IPS-15b (cell line): ENCODE data around the gene MEF2D.

Experiments used
- H3K27me3 ChIP-seq: one replicate; pipeline ENCODE4 v1.6.1; 2013; ENCODE audit warnings: low read length; ENCODE audit not compliant: control insufficient read depth, insufficient read depth
- H3K36me3 ChIP-seq: one replicate; pipeline ENCODE4 v1.6.1; 2013; ENCODE audit warnings: low read length; ENCODE audit not compliant: control insufficient read depth, insufficient read depth
- H3K4me1 ChIP-seq: one replicate; pipeline ENCODE4 v1.6.1; 2013; ENCODE audit warnings: mild to moderate bottlenecking, low read length; ENCODE audit not compliant: control insufficient read depth, insufficient read depth
- H3K4me3 ChIP-seq: one replicate; pipeline ENCODE4 v1.5.1; 2013; ENCODE audit warnings: low read depth, low read length
- H3K9ac ChIP-seq: one replicate; pipeline ENCODE4 v1.6.1; 2013; ENCODE audit warnings: low read depth, mild to moderate bottlenecking, low read length
- H3K9me3 ChIP-seq: one replicate; pipeline ENCODE4 v1.6.1; 2013; ENCODE audit warnings: mild to moderate bottlenecking, low read length; ENCODE audit not compliant: control insufficient read depth, insufficient read depth

MEF2D gene

GRCh38 chr1:156423422-156424352 lies 76.9 kb downstream of the MEF2D start:
- Histone ChIP-seq H3K9ac (no peak overlapping the region), H3K4me3 (peak overlapping the region; percentile 16), H3K27me3 (peaks cover 97% of the 10 kb centered on the region)

DNA sequence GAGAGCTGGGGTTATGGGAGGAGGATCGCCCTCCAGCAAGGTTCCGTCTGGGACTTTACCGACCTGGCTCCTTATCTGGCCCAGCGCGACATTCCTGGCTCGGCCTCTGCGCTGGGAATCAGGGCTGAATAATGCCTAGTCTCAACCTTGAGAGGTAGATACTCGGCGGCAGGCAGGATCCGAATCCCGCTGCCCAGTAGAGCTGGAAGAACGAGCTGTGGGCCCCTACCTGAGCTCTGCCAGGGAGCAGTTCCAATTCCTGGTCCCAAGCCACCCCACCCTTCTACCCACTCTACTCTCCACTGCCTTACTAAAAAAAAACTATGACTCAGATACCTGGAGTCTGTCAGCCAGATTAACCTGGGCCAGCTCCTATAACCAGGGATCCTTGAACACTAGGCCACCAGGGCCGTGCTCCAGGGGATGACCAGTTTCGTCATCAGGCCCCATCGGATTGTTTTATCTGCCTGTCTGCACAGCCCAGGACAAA lies 77.9 kb downstream of the MEF2D start:
- no peak overlapping the region for H3K9ac ChIP-seq
- H3K4me3 ChIP-seq: peak overlapping the region; percentile 35
- H3K9me3 ChIP-seq: no peaks in the 10 kb centered on the region
- H3K4me1 ChIP-seq: peaks cover 9% of the 10 kb centered on the region
- H3K27me3 ChIP-seq: peaks cover 94% of the 10 kb centered on the region
- H3K36me3 ChIP-seq: no peaks in the 10 kb centered on the region

More at GRCh38 chr1:156423422-156424352, 76.9 kb downstream of the MEF2D start:
- H3K36me3 ChIP-seq: no peaks in the 10 kb centered on the region
- H3K9me3 ChIP-seq: no peaks in the 10 kb centered on the region
- H3K4me1 ChIP-seq: peaks cover 9% of the 10 kb centered on the region

- H3K27me3 ChIP-seq: peaks cover 94% of the 10 kb centered on the region
- H3K4me3 ChIP-seq: peak overlapping the region; percentile 35
- no peak overlapping the region for H3K9ac ChIP-seq
- H3K4me1 ChIP-seq: peaks cover 9% of the 10 kb centered on the region
- no peaks in the 10 kb centered on the region for H3K36me3 ChIP-seq
- H3K9me3 ChIP-seq: no peaks in the 10 kb centered on the region
Observed at GRCh38 chr1:156421939-156422601, 78.5 kb downstream of the MEF2D start.

- Histone ChIP-seq H3K4me1 (peaks cover 9% of the 10 kb centered on the region), H3K4me3 (peak overlapping the region; percentile 35), H3K9ac (no peak overlapping the region), H3K27me3 (peaks cover 94% of the 10 kb centered on the region), H3K36me3 (no peaks in the 10 kb centered on the region), H3K9me3 (no peaks in the 10 kb centered on the region)
Observed at GRCh38 chr1:156421062-156421938, 79.3 kb downstream of the MEF2D start.

GRCh38 chr1:156420205-156421061 lies 80.1 kb downstream of the MEF2D start:
- Histone ChIP-seq H3K9me3 (no peaks in the 10 kb centered on the region), H3K9ac (no peak overlapping the region), H3K36me3 (no peaks in the 10 kb centered on the region), H3K4me3 (peak overlapping the region; percentile 35), H3K27me3 (peaks cover 93% of the 10 kb centered on the region), H3K4me1 (peaks cover 9% of the 10 kb centered on the region)

- H3K4me3 ChIP-seq: peak overlapping the region; percentile 35
- peaks cover 9% of the 10 kb centered on the region for H3K4me1 ChIP-seq
- peaks cover 93% of the 10 kb centered on the region for H3K27me3 ChIP-seq
- H3K9me3 ChIP-seq: no peaks in the 10 kb centered on the region
- no peak overlapping the region for H3K9ac ChIP-seq
- no peaks in the 10 kb centered on the region for H3K36me3 ChIP-seq
Observed at GRCh38 chr1:156419854-156420204, 80.7 kb downstream of the MEF2D start.

DNA sequence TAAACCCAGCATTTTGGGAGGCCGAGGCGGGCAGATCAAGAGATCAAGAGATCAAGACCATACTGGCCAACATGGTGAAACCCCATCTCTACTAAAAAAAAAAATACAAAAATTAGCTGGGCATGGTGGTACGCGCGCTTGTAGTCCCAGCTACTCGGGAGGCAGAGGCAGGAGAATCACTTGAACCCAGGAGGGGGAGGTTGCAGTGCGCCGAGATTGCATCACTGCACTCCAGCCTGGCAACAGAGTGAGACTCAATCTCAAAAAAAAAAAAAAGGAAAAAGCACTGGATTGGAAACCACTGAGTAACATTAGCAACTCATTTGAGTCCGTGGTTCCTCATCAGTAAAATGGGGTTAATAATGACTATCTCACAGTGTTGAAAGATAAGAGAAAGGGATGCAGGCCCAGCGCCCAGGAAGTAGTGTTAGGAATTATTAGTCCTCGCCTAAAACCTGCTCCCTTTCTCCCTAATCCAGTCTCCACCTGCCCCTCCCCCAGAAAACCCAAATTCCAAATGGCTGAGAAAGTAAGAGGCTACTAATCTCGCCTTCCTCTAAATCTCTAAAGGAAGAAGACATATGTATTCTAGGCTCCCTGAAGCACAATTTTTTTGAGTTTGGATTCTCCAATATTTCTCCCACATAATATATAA lies 82.0 kb downstream of the MEF2D start:
- Histone ChIP-seq H3K4me3 (no peak overlapping the region), H3K9ac (no peak overlapping the region), H3K36me3 (no peaks in the 10 kb centered on the region), H3K9me3 (no peaks in the 10 kb centered on the region), H3K4me1 (peaks cover 8% of the 10 kb centered on the region), H3K27me3 (peaks cover 85% of the 10 kb centered on the region)

- H3K9ac ChIP-seq: no peak overlapping the region
- no peaks in the 10 kb centered on the region for H3K36me3 ChIP-seq
- no peaks in the 10 kb centered on the region for H3K9me3 ChIP-seq
- no peak overlapping the region for H3K4me3 ChIP-seq
- peaks cover 10% of the 10 kb centered on the region for H3K4me1 ChIP-seq
- peaks cover 74% of the 10 kb centered on the region for H3K27me3 ChIP-seq
Observed at GRCh38 chr1:156417401-156418020, 83.1 kb downstream of the MEF2D start.

- Histone ChIP-seq H3K9ac (no peak overlapping the region), H3K9me3 (no peaks in the 10 kb centered on the region), H3K4me3 (no peak overlapping the region), H3K27me3 (peaks cover 69% of the 10 kb centered on the region), H3K4me1 (peaks cover 5% of the 10 kb centered on the region), H3K36me3 (no peaks in the 10 kb centered on the region)
Observed at GRCh38 chr1:156416993-156417392, 83.6 kb downstream of the MEF2D start.

DNA sequence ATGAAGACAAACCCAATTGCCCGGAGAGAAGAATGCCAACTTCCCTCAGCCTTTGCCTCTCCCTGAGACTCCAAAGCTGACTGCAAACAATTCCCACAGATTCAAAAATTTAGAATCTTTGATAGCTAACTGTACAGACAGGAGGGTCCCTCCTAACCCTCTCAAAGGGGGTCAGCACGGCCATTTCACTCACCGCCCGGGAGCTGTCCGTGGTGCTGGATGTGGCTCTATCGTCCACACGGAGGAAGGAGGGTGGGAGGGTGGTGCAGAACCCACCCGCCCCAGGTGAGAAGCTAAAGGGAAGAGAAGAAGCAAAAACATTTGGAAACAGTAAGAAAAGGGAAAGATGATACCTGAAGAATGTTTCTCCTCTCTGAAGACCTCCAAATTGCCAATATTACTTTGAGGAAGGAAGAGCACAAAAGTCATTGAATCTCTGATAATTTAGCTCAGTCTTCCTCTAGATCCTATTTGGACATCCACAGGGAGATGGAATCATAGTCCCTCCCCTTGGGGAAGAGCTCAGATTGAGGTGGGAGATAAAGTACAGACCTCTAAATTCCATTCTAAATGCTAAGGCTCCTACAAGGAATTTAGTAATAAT lies 86.0 kb downstream of the MEF2D start:
- peaks cover 48% of the 10 kb centered on the region for H3K27me3 ChIP-seq
- no peak overlapping the region for H3K4me3 ChIP-seq
- H3K36me3 ChIP-seq: no peaks in the 10 kb centered on the region
- peaks cover 4% of the 10 kb centered on the region for H3K4me1 ChIP-seq
- H3K9me3 ChIP-seq: no peaks in the 10 kb centered on the region
- no peak overlapping the region for H3K9ac ChIP-seq
